Measurements from ENCODE around the gene ESRRB. TPM values are rescaled to one million over a fixed set of nuclear protein-coding genes. Genes with fewer than 3 reads are reported as not detected.

Gene ESRRB
- total RNA-seq, 1 donor from 2014 or later, result 0.74 TPM

DNA sequence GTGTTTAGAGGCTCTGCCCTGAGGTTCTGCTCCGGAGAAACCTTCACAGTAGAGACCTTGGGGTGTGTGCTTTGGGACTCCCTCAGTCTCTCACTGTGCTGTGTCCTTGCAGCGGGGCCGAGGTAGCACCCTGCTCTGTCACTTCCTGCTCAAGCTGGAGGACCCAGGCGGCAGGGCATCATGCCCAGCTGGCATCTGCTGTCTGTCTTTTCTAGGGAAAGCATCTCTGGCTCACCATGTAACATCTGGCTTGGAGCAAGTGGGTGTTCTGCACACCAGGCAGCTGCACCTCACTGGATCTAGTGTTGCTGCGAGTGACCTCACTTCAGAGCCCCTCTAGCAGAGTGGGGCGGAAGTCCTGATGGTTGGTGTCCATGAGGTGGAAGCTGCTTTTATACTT is 124.5 kb downstream of the ESRRB start:
- no peak for DNase-seq (ENCODE audit: extremely low spot score in 2 of 2)
- TF ChIP-seq, protein P1, sequence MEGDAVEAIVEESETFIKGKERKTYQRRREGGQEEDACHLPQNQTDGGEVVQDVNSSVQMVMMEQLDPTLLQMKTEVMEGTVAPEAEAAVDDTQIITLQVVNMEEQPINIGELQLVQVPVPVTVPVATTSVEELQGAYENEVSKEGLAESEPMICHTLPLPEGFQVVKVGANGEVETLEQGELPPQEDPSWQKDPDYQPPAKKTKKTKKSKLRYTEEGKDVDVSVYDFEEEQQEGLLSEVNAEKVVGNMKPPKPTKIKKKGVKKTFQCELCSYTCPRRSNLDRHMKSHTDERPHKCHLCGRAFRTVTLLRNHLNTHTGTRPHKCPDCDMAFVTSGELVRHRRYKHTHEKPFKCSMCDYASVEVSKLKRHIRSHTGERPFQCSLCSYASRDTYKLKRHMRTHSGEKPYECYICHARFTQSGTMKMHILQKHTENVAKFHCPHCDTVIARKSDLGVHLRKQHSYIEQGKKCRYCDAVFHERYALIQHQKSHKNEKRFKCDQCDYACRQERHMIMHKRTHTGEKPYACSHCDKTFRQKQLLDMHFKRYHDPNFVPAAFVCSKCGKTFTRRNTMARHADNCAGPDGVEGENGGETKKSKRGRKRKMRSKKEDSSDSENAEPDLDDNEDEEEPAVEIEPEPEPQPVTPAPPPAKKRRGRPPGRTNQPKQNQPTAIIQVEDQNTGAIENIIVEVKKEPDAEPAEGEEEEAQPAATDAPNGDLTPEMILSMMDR (IDR thresholded peaks at IDR 0.05), result no peak
- TF ChIP-seq POLR2AphosphoS5 (IDR thresholded peaks at IDR 0.05; ENCODE audit: insufficient read depth in 1 of 2, low read depth in 1 of 2), result no peak
- no peak for TF ChIP-seq POLR2A (IDR thresholded peaks at IDR 0.05)
- Histone ChIP-seq H3K36me3 (no peaks in the 10 kb centered on the region), H3K9me3 (no peaks in the 10 kb centered on the region), H3K4me3 (no peak overlapping the region), H3K4me1 (no peaks in the 10 kb centered on the region), H3K27me3 (no peaks in the 10 kb centered on the region), H3K27ac (no peak overlapping the region)
- intact Hi-C loops (cut with DNase I), result no loop called here

- H3K27ac ChIP-seq, result no peak overlapping the region
- H3K9me3 ChIP-seq, result no peaks in the 10 kb centered on the region
- H3K4me3 ChIP-seq, result no peak overlapping the region
- H3K27me3 ChIP-seq, result no peaks in the 10 kb centered on the region
- no peaks in the 10 kb centered on the region for H3K36me3 ChIP-seq
- no peaks in the 10 kb centered on the region for H3K4me1 ChIP-seq
- no peak for DNase-seq (ENCODE audit: extremely low spot score in 2 of 2)
- intact Hi-C loops (cut with DNase I), result no loop called here
- TF ChIP-seq POLR2AphosphoS5 (IDR thresholded peaks at IDR 0.05; ENCODE audit: insufficient read depth in 1 of 2, low read depth in 1 of 2), result no peak
- TF ChIP-seq, protein P1 (IDR thresholded peaks at IDR 0.05), result no peak
- no peak for TF ChIP-seq POLR2A (IDR thresholded peaks at IDR 0.05)
Observed at GRCh38 chr14:76501156-76501720, 125.3 kb downstream of the ESRRB start.

GRCh38 chr14:76502219-76502618 is 126.3 kb downstream of the ESRRB start:
- H3K4me1 ChIP-seq, result no peaks in the 10 kb centered on the region

GRCh38 chr14:76502638-76503037 is 126.7 kb downstream of the ESRRB start:
- intact Hi-C loops (cut with DNase I), result no loop called here
- no peak for DNase-seq (ENCODE audit: extremely low spot score in 2 of 2)
- no peak overlapping the region for H3K4me3 ChIP-seq
- TF ChIP-seq POLR2AphosphoS5 (IDR thresholded peaks at IDR 0.05; ENCODE audit: insufficient read depth in 1 of 2, low read depth in 1 of 2), result no peak
- TF ChIP-seq, protein P1 (IDR thresholded peaks at IDR 0.05), result no peak
- TF ChIP-seq POLR2A (IDR thresholded peaks at IDR 0.05), result no peak
- no peak overlapping the region for H3K27ac ChIP-seq
- no peaks in the 10 kb centered on the region for H3K27me3 ChIP-seq
- no peaks in the 10 kb centered on the region for H3K9me3 ChIP-seq
- no peaks in the 10 kb centered on the region for H3K4me1 ChIP-seq
- no peaks in the 10 kb centered on the region for H3K36me3 ChIP-seq

More at GRCh38 chr14:76502219-76502618, 126.3 kb downstream of the ESRRB start:
- Histone ChIP-seq H3K27ac (no peak overlapping the region), H3K36me3 (no peaks in the 10 kb centered on the region), H3K27me3 (no peaks in the 10 kb centered on the region), H3K4me3 (no peak overlapping the region), H3K9me3 (no peaks in the 10 kb centered on the region)
- intact Hi-C loops (cut with DNase I), result no loop called here
- DNase-seq (ENCODE audit: extremely low spot score in 2 of 2), result no peak
- TF ChIP-seq, protein P1 (IDR thresholded peaks at IDR 0.05), result no peak
- no peak for TF ChIP-seq POLR2AphosphoS5 (IDR thresholded peaks at IDR 0.05; ENCODE audit: insufficient read depth in 1 of 2, low read depth in 1 of 2)
- TF ChIP-seq POLR2A (IDR thresholded peaks at IDR 0.05), result no peak

DNA sequence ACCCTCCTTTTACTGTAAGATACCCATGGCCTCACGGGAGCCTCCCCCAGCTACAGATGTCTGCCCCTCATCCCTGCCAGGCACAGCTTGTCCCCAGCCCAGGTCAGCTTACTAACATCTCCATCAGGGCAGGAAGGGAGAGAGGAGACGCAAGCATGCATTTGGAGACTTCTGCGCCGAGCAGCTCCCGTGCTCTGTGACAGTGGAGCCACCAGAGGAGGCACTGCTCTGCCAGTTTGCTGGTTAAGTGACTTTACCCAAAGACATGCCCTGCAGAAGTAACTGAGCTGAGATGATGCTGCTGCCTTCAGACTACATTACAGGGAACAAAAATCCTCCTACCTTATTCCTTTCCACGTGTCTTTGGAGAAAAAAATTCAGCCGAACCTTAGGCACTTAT is 133.4 kb downstream of the ESRRB start:
- Histone ChIP-seq H3K4me1 (no peaks in the 10 kb centered on the region), H3K9me3 (no peaks in the 10 kb centered on the region), H3K36me3 (no peaks in the 10 kb centered on the region), H3K4me3 (no peak overlapping the region), H3K27me3 (no peaks in the 10 kb centered on the region), H3K27ac (no peak overlapping the region)
- intact Hi-C loops (cut with DNase I), result no loop called here
- TF ChIP-seq POLR2AphosphoS5 (IDR thresholded peaks at IDR 0.05; ENCODE audit: insufficient read depth in 1 of 2, low read depth in 1 of 2) (no peak), POLR2A (IDR thresholded peaks at IDR 0.05) (no peak)
- TF ChIP-seq, protein P1 (IDR thresholded peaks at IDR 0.05), result no peak
- DNase-seq (ENCODE audit: extremely low spot score in 2 of 2), result no peak

Data from vagina (tissue), 2 donors.